ENCODE measurements around the gene NTM.

DNA sequence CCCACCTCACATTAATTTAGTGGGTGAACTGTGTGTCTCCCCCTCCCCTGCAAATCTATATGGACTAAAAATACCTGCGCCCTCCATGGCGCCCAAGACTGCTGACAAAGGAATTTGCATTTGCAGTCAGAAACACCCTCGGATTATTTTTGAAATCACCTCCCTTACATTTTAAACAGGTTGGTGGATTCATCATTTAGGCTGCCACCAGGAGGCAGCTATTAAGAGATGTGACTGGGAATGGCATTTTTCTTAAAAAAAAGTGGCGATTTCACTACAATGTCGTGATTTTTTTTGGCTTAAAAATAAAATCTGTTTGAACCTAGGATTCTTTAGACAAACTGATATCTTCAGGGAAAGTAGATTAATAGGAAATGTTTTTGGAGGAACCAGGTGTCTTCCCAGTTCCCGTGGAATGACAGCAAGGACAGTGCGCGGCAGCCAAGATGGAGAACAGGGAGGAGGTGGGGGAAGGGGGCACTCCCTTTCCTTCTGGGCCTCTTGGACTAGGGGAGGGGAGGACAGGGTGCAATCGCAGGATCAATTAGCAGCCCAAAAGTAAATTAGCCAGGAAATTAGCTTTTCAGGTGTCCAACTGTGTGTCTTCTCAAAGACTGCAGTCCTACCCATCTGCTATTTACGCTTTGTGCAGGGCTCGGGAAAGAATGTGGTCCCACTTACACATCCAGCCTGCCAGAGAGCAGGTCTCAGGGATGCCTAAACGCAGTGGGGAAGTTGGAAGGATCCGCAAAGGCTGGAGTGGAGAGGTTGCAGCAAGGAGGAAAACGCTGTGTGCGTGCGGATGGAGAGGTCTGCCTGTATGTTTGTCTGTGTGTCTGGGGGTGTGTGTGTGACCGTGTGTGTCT lies 496.4 kb downstream of the NTM start:
- TF ChIP-seq POLR2A (IDR thresholded peaks at IDR 0.05; ENCODE audit: low read depth, low read length) (no peak), POLR2AphosphoS5 (IDR thresholded peaks at IDR 0.05; ENCODE audit: low read depth, low read length) (no peak), TAF1 (IDR thresholded peaks at IDR 0.05; ENCODE audit: borderline replicate concordance, low read depth, low read length) (no peak)

All from GM12892 (cell line).